ENCODE results near the gene NTN1.

GRCh38 chr17:9055281-9055680, 34.0 kb downstream of the NTN1 start:
- TF ChIP-seq CTCF (IDR thresholded peaks at IDR 0.05; ENCODE audit: low read depth, low read length, poor library complexity, severe bottlenecking) (no peak), EZH2phosphoT487 (IDR thresholded peaks at IDR 0.05; ENCODE audit: borderline replicate concordance, low read length) (no peak)

All from DOHH2 (cell line).